ENCODE measurements around the gene PTBP3.

PTBP3 gene

DNA sequence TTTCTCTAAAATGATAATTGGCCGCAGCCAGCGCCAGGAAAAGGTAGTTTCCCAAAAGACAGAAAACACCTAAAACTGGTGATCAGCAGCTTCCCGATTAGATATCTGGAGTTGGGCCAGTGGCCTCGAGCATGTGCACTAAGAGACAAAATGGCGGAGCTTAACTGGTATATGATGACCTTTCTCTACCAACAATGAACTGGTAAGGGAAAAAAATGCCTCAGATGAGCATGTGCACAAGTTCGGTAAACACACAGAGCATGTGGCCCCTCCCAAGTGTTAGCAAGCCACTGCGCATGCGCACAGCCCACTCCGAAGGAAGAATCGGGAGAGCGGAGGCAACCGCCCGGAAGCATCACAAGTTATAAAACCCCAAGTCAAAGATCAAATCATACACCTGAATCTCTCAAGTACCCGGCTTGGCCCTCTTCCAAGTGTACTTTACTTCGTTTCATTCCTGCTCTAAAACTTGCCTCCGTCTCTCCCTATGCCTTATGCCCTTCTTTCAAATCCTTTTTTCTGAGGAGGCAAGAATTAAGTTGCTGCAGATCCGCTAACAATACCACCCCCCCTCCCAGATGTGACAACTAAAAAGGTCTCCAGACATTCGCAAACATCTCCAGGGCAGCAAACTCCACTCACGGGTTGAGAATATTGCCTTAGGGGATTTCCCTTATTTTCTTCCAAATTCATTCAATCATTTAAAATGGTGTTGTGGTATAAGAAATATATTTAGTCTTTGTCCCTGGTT, 15.0 kb upstream of the PTBP3 start:
- peaks cover 3% of the 10 kb centered on the region for H3K27me3 Mint-ChIP-seq
- H3K4me1 Mint-ChIP-seq, result peaks cover 7% of the 10 kb centered on the region
- ATAC-seq (ENCODE audit: low read depth) (peak; percentile 41), DNase-seq (ENCODE audit: low spot score in 2 of 2) (peak; percentile 41 to 60)
- H3K36me3 Mint-ChIP-seq, result no peaks in the 10 kb centered on the region
- peak overlapping the region; percentile 88 for H3K27ac Mint-ChIP-seq
- no peaks in the 10 kb centered on the region for H3K9me3 Mint-ChIP-seq
- peak overlapping the region; percentile 88 for H3K4me3 Mint-ChIP-seq

DNA sequence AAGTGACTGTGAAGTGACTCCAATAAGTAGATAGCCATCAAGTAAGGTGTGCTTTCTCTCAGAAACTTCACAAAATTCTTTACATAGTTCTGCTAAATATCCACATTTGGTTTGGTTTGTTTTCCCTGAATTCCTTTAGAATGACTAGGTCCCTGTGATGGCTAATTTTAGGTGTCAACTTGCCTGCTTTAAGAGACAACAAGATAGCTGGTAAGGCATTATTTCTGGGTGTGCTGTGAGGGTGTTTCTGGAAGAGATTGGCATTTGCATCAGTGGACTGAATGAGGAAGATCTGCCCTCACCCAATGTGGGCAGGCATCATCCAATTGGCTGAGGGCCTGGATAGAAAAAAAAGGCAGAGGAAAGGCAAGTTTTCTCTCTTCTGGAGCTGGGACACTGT, 8.3 kb upstream of the PTBP3 start:
- no peak for ATAC-seq (ENCODE audit: low read depth)
- H3K4me3 Mint-ChIP-seq, result no peak overlapping the region
- H3K9me3 Mint-ChIP-seq, result no peaks in the 10 kb centered on the region
- no peaks in the 10 kb centered on the region for H3K27me3 Mint-ChIP-seq
- no peak overlapping the region for H3K27ac Mint-ChIP-seq
- DNase-seq (ENCODE audit: low spot score in 2 of 2), result no peak
- no peaks in the 10 kb centered on the region for H3K4me1 Mint-ChIP-seq
- H3K36me3 Mint-ChIP-seq, result no peaks in the 10 kb centered on the region

GRCh38 chr9:112339886-112340285, 6.5 kb upstream of the PTBP3 start:
- no peak for DNase-seq (ENCODE audit: low spot score in 2 of 2)
- Mint-ChIP-seq H3K27ac (no peak overlapping the region), H3K4me1 (no peaks in the 10 kb centered on the region), H3K4me3 (no peak overlapping the region), H3K9me3 (no peaks in the 10 kb centered on the region), H3K27me3 (no peaks in the 10 kb centered on the region), H3K36me3 (no peaks in the 10 kb centered on the region)
- no peak for ATAC-seq (ENCODE audit: low read depth)

GRCh38 chr9:112338561-112338960, 5.1 kb upstream of the PTBP3 start:
- Mint-ChIP-seq H3K4me3 (no peak overlapping the region), H3K27me3 (no peaks in the 10 kb centered on the region), H3K27ac (no peak overlapping the region), H3K9me3 (no peaks in the 10 kb centered on the region), H3K4me1 (peaks cover 3% of the 10 kb centered on the region), H3K36me3 (no peaks in the 10 kb centered on the region)
- DNase-seq (ENCODE audit: low spot score in 2 of 2), result no peak
- no peak for ATAC-seq (ENCODE audit: low read depth)

DNA sequence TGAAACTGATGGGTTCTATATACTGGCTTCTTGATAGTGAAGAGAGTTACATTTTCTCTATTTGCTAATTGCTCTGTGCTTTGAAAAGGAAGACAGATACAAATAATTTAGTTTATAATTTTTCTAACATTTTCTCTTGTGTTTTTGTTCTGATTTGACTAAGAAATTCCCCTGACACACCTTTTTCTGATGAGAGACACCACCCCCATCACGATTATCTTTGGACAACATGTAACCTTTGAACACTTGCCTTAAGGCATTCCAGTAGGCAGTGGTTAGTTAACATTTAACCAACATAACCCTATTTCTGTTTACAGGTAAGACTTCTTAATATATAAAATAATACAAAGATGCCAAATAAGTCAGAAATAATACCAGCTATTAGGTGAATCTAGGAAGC, 4.1 kb upstream of the PTBP3 start:
- Mint-ChIP-seq H3K4me3 (no peak overlapping the region), H3K36me3 (no peaks in the 10 kb centered on the region), H3K27ac (no peak overlapping the region), H3K27me3 (no peaks in the 10 kb centered on the region), H3K9me3 (no peaks in the 10 kb centered on the region), H3K4me1 (peaks cover 3% of the 10 kb centered on the region)
- ATAC-seq (ENCODE audit: low read depth), result no peak
- no peak for DNase-seq (ENCODE audit: low spot score in 2 of 2)

DNA sequence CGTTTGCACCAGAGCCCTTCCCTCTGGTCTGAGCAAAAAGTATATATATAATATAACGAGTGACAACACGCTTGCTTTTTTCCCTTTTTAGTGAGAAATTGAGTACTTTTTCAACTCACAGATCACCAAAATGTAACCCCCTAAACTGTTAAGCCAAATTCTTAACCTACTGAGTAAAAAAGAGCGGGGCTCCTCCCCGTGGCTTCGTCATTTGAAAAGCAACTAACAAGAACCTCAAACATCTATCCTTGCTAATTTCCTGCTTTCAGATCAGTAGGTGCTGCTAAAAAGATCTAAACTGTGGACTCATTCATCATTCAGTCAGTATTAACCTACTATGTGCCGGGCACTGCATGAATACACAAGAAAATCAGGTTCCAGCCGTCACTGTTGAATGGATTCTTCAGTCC, 1.0 kb upstream of the PTBP3 start:
- Mint-ChIP-seq H3K27ac (peak overlapping the region; percentile 94), H3K4me3 (peak overlapping the region; percentile 95), H3K36me3 (no peaks in the 10 kb centered on the region), H3K4me1 (peaks cover 20% of the 10 kb centered on the region), H3K9me3 (no peaks in the 10 kb centered on the region), H3K27me3 (no peaks in the 10 kb centered on the region)
- ATAC-seq (ENCODE audit: low read depth), result no peak
- DNase-seq (ENCODE audit: low spot score in 2 of 2), result no peak

DNA sequence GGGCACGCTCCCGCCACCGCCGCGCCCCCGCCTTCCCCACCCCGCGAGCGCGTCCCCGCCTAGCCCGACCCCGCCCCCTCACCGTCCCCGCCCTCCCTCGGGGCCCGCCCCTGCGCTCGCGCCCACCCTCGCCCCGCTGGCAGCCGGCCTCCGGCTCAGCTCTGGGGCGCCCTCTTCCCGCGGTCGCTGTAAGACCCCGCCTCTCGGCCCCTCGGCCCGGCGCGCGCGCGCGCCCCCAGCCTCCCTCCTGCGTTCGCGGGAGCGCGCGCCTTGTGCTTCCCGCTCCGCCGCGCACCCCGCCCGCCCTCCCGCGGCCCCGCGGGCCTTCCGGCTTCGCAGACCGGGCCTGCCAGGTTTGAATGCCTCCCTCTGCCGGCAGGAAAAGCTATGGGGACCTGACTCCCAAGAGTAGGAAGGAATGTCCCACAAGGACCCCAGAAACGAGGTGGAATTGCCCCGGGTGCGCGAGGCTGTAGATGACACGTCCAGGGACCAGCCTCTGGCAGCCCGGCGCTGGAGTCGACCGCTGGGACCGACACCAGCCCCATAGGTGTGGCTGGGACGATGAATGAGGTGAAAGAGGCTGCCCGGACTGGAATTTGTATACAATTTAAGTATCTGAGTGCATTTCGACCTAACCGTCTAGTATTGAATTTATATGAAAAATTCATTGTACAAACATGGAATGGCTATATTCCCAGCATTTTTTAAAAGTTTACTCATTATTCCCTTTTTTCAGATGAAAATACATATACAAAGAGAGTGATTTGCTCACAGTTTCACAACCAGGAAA, 416 bp upstream of the PTBP3 start:
- Mint-ChIP-seq H3K4me1 (peaks cover 20% of the 10 kb centered on the region), H3K9me3 (no peaks in the 10 kb centered on the region), H3K27me3 (no peaks in the 10 kb centered on the region), H3K4me3 (peak overlapping the region; percentile 95), H3K36me3 (no peaks in the 10 kb centered on the region), H3K27ac (peak overlapping the region; percentile 94)
- DNase-seq (ENCODE audit: low spot score in 2 of 2) (peak; percentile 78 to 89), ATAC-seq (ENCODE audit: low read depth) (peak; percentile 80)

GRCh38 chr9:112332674-112332976, 794 bp downstream of the PTBP3 start:
- Mint-ChIP-seq H3K4me1 (peaks cover 25% of the 10 kb centered on the region), H3K4me3 (peak overlapping the region; percentile 82), H3K9me3 (no peaks in the 10 kb centered on the region), H3K27me3 (no peaks in the 10 kb centered on the region), H3K27ac (peak overlapping the region; percentile 87), H3K36me3 (peaks cover 3% of the 10 kb centered on the region)
- no peak for DNase-seq (ENCODE audit: low spot score in 2 of 2)
- no peak for ATAC-seq (ENCODE audit: low read depth)

DNA sequence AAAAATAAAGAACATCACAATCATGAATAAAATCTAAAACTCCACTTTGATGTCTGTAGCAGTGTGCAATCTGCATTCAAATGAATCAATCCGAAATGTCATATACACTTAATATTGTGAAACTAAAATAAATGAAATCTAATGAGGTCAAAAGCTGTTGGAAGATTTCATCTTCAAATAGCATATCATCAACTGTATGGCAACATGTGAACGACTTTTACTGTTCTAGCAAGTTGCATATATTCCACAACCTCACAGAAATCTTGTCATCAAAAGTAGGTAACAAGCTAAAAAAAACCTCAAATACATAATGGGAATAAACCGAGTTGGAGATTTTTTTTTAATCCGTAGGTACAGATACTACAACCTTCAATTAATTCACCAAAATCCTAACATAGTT, 1.2 kb downstream of the PTBP3 start:
- Mint-ChIP-seq H3K36me3 (peaks cover 3% of the 10 kb centered on the region), H3K9me3 (no peaks in the 10 kb centered on the region), H3K4me1 (peaks cover 25% of the 10 kb centered on the region)

DNA sequence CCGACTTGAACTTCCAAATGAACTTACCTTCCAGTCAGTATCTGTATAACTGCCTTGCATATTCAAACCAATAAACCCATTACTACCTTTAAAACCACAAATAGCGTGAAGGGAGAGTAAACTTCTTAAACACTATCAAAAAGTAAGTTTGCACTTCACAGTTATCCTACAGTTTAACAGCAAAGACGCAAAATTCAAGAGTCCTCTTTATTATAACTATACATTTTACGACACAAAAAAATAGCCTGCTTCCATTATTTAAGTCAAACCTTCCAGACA, 1.8 kb downstream of the PTBP3 start:
- no peaks in the 10 kb centered on the region for H3K27me3 Mint-ChIP-seq
- peak overlapping the region; percentile 82 for H3K4me3 Mint-ChIP-seq
- H3K4me1 Mint-ChIP-seq, result peaks cover 25% of the 10 kb centered on the region
- H3K36me3 Mint-ChIP-seq, result peaks cover 3% of the 10 kb centered on the region
- no peaks in the 10 kb centered on the region for H3K9me3 Mint-ChIP-seq
- DNase-seq (ENCODE audit: low spot score in 2 of 2) (no peak), ATAC-seq (ENCODE audit: low read depth) (no peak)
- peak overlapping the region; percentile 87 for H3K27ac Mint-ChIP-seq

More for the DNA sequence above, 1.2 kb downstream of the PTBP3 start:
- Mint-ChIP-seq H3K27me3 (no peaks in the 10 kb centered on the region), H3K4me3 (peak overlapping the region; percentile 82), H3K27ac (peak overlapping the region; percentile 87)
- no peak for ATAC-seq (ENCODE audit: low read depth)
- no peak for DNase-seq (ENCODE audit: low spot score in 2 of 2)

GRCh38 chr9:112328545-112328944, 4.9 kb downstream of the PTBP3 start:
- Mint-ChIP-seq H3K36me3 (peaks cover 12% of the 10 kb centered on the region), H3K27ac (peak overlapping the region; percentile 88), H3K27me3 (no peaks in the 10 kb centered on the region), H3K9me3 (peaks cover 5% of the 10 kb centered on the region), H3K4me1 (peaks cover 33% of the 10 kb centered on the region), H3K4me3 (peak overlapping the region; percentile 24)
- DNase-seq (ENCODE audit: low spot score in 2 of 2) (no peak), ATAC-seq (ENCODE audit: low read depth) (no peak)

GRCh38 chr9:112327718-112328450, 5.5 kb downstream of the PTBP3 start:
- Mint-ChIP-seq H3K9me3 (peaks cover 8% of the 10 kb centered on the region), H3K4me3 (no peak overlapping the region), H3K36me3 (peaks cover 18% of the 10 kb centered on the region), H3K27ac (peak overlapping the region; percentile 88), H3K27me3 (no peaks in the 10 kb centered on the region), H3K4me1 (peaks cover 36% of the 10 kb centered on the region)
- no peak for DNase-seq (ENCODE audit: low spot score in 2 of 2)
- ATAC-seq (ENCODE audit: low read depth), result no peak

DNA sequence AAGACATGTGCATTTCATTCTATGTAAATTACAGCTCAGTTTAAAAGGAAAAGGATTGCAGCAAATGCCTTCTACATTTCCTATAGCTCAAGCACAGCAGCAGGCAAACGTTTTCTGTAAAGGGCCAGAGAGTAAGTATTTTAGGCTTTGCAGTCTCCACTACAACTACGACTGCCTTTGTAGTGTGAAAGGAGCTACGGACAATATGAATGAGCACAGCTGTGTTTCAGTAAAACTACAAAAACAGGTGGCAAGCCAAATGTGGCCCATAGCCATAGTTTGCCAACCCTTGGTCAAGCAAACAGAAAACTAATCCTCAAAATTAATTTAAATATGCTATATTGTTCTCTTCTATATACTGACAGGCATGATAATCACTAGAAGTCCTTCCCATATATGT, 7.2 kb downstream of the PTBP3 start:
- H3K4me3 Mint-ChIP-seq, result no peak overlapping the region
- H3K27me3 Mint-ChIP-seq, result no peaks in the 10 kb centered on the region
- H3K27ac Mint-ChIP-seq, result no peak overlapping the region
- peaks cover 26% of the 10 kb centered on the region for H3K36me3 Mint-ChIP-seq
- no peak for ATAC-seq (ENCODE audit: low read depth)
- peaks cover 8% of the 10 kb centered on the region for H3K9me3 Mint-ChIP-seq
- H3K4me1 Mint-ChIP-seq, result peaks cover 34% of the 10 kb centered on the region
- no peak for DNase-seq (ENCODE audit: low spot score in 2 of 2)

DNA sequence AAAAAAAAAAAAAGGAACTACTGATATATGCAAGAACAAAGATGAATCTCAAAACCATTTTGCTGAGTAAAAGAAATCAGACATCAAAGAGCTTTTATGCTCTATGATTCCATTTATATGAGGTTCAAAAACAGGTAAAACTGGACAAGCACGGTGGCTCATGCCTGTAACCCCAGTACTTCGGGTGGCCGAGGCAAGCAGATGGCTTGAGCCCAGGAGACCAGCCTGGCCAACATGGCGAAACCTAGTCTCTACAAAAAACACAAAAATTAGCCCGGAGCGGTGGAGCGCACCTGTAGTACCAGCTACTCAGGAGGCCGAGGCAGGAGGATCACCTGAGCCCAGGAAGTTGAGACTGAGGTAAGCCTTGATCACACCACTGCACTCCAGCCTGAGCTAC, 7.8 kb downstream of the PTBP3 start:
- peaks cover 8% of the 10 kb centered on the region for H3K9me3 Mint-ChIP-seq
- H3K27ac Mint-ChIP-seq, result peak overlapping the region; percentile 65
- H3K4me1 Mint-ChIP-seq, result peaks cover 30% of the 10 kb centered on the region
- DNase-seq (ENCODE audit: low spot score in 2 of 2) (no peak), ATAC-seq (ENCODE audit: low read depth) (no peak)
- H3K27me3 Mint-ChIP-seq, result no peaks in the 10 kb centered on the region
- H3K36me3 Mint-ChIP-seq, result peaks cover 26% of the 10 kb centered on the region
- no peak overlapping the region for H3K4me3 Mint-ChIP-seq

All from memory B cell (primary cell).